WERI-Rb-1 (cell line): ENCODE measurements around the gene SFTPA2.
A peak's percentile ranks its signal among the peaks of the same experiment; 100 is the strongest.

Source experiments
- DNase-seq: peaks from one replicate; pipeline ENCODE4 v3.0.0-alpha.2; 2020
- H3K27ac ChIP-seq: fragments of 250-450 bp; sonication (Bioruptor Pico); 2 replicates; pipeline ENCODE4 v1.5.1; 2020; ENCODE audit warnings: mild to moderate bottlenecking, moderate library complexity
- H3K27me3 ChIP-seq: fragments of 250-450 bp; sonication (Bioruptor Pico); 2 replicates; pipeline ENCODE4 v1.5.1; 2021; ENCODE audit warnings: mild to moderate bottlenecking, low read depth, moderate library complexity; ENCODE audit not compliant: insufficient read depth, severe bottlenecking
- H3K36me3 ChIP-seq: fragments of 250-450 bp; sonication (Bioruptor Pico); 2 replicates; pipeline ENCODE4 v1.5.1; 2020; ENCODE audit warnings: mild to moderate bottlenecking, moderate library complexity
- H3K4me3 ChIP-seq: 2 replicates; pipeline ENCODE4 v1.5.1; 2011; ENCODE audit warnings: low read depth, mild to moderate bottlenecking, control low read depth, low read length
- H3K9me3 ChIP-seq: fragments of 250-450 bp; sonication (Bioruptor Pico); 2 replicates; pipeline ENCODE4 v1.5.1; 2021; ENCODE audit warnings: mild to moderate bottlenecking, moderate library complexity; ENCODE audit not compliant: severe bottlenecking
- CTCF ChIP-seq: IDR thresholded peaks from 2 replicates; pipeline ENCODE4 v1.5.1; 2011; ENCODE audit warnings: low read depth, mild to moderate bottlenecking, control low read depth, inconsistent platforms, low read length

The SFTPA2 gene

GRCh38 chr10:79560160-79560709, at the start of gene SFTPA2:
Gene SFTPA2 (minus strand): TSS chr10:79560407. CDS start chr10:79559483, 924 bp downstream.
- H3K27ac ChIP-seq, result no peak within 1 kb of the TSS
- no peaks in the 10 kb centered on the region for H3K36me3 ChIP-seq
- no peaks in the 10 kb centered on the region for H3K9me3 ChIP-seq
- TF ChIP-seq CTCF, result no peak
- no peak for DNase-seq
- no peaks in the 10 kb centered on the region for H3K27me3 ChIP-seq
- H3K4me3 ChIP-seq, result no peak within 1 kb of the TSS

- Histone ChIP-seq H3K36me3 (no peaks in the 10 kb centered on the region), H3K27me3 (no peaks in the 10 kb centered on the region), H3K9me3 (no peaks in the 10 kb centered on the region), H3K4me3 (no peak overlapping the region), H3K27ac (no peak overlapping the region)
- DNase-seq, result peak; percentile 67
- TF ChIP-seq CTCF, result peak; percentile 94
Measured at GRCh38 chr10:79608505-79609375, 48.5 kb upstream of the SFTPA2 start.

GRCh38 chr10:79605308-79605707, 45.1 kb upstream of the SFTPA2 start:
- TF ChIP-seq CTCF, result no peak
- H3K4me3 ChIP-seq, result no peak overlapping the region
- H3K9me3 ChIP-seq, result no peaks in the 10 kb centered on the region
- no peak overlapping the region for H3K27ac ChIP-seq
- no peak for DNase-seq
- no peaks in the 10 kb centered on the region for H3K27me3 ChIP-seq
- no peaks in the 10 kb centered on the region for H3K36me3 ChIP-seq

- no peak for DNase-seq
- TF ChIP-seq CTCF, result no peak
- Histone ChIP-seq H3K27ac (no peak overlapping the region), H3K9me3 (no peaks in the 10 kb centered on the region), H3K27me3 (no peaks in the 10 kb centered on the region), H3K36me3 (no peaks in the 10 kb centered on the region), H3K4me3 (no peak overlapping the region)
Measured at GRCh38 chr10:79604294-79604693, 44.1 kb upstream of the SFTPA2 start.

- no peak for DNase-seq
- TF ChIP-seq CTCF, result no peak
- no peaks in the 10 kb centered on the region for H3K9me3 ChIP-seq
- no peak overlapping the region for H3K4me3 ChIP-seq
- no peaks in the 10 kb centered on the region for H3K27me3 ChIP-seq
- no peak overlapping the region for H3K27ac ChIP-seq
- H3K36me3 ChIP-seq, result no peaks in the 10 kb centered on the region
Measured at GRCh38 chr10:79602953-79603352, 42.7 kb upstream of the SFTPA2 start.
